Right atrium auricular region (tissue), 2 donors: Measurements from ENCODE around the gene RFX1. TPM values are rescaled to one million over a fixed set of nuclear protein-coding genes. Genes with fewer than 3 reads are reported as not detected.

Experiments used
- DNase-seq: peaks from one replicate; pipeline ENCODE4 v3.0.0-alpha.2; 2019; ENCODE audit warnings: low spot score
- H3K27ac ChIP-seq, 2 donors: fragments of 200-600 bp; sonication (generic); 1 replicate in 1 of 2; 2 replicates in 1 of 2; pipeline ENCODE4 v1.5.1; 2016 to 2019
- H3K27me3 ChIP-seq, 2 donors: fragments of 200-600 bp; sonication (generic); one replicate each; pipeline versions ENCODE4 v1.5.1 to v1.6.0; 2017 to 2019
- H3K36me3 ChIP-seq: fragments of 200-600 bp; sonication (generic); one replicate; pipeline ENCODE4 v1.5.1; 2016
- H3K4me1 ChIP-seq, 2 donors: fragments of 200-600 bp; sonication (generic); one replicate each; pipeline versions ENCODE4 v1.5.1 to v1.6.0; 2017 to 2019
- H3K4me3 ChIP-seq, 2 donors: fragments of 200-600 bp; sonication (generic); 1 replicate in 1 of 2; 2 replicates in 1 of 2; pipeline ENCODE4 v1.5.1; 2017 to 2019; ENCODE audit warnings: mild to moderate bottlenecking in 1 of 2, moderate library complexity in 1 of 2
- H3K9me3 ChIP-seq, 2 donors: fragments of 200-600 bp; sonication (generic); one replicate each; pipeline ENCODE4 v1.5.1; 2019
- CTCF ChIP-seq, 2 donors: fragments of 200-600 bp; sonication (generic); IDR thresholded peaks; one replicate each; pipeline ENCODE4 v1.5.1; 2019; ENCODE audit warnings: antibody characterized with exemption in 2 of 2
- total RNA-seq, 2 donors: library from RNA; depleted of rRNA; stranded (reverse); fragments of >200 nt; gene quantifications; one replicate each; pipeline ENCODE4 v1.1.0, GENCODE V29; 2016

Gene RFX1
- total RNA-seq, 2 donors from 2014 or later: 3.2 to 5.2 TPM

GRCh38 chr19:13990085-13990484, 16.0 kb downstream of the RFX1 start:
- no peak for DNase-seq
- peaks cover 0 to 32% of the 10 kb centered on the region in 2 donors for H3K4me1 ChIP-seq
- no peak for TF ChIP-seq CTCF (IDR thresholded peaks at IDR 0.05)
- no peaks in the 10 kb centered on the region for H3K9me3 ChIP-seq
- no peak overlapping the region for H3K4me3 ChIP-seq
- H3K36me3 ChIP-seq: peaks cover 10% of the 10 kb centered on the region
- no peak overlapping the region for H3K27ac ChIP-seq
- H3K27me3 ChIP-seq: no peaks in the 10 kb centered on the region

GRCh38 chr19:13989487-13989886, 16.6 kb downstream of the RFX1 start:
- no peak overlapping the region for H3K4me3 ChIP-seq
- peaks cover 10% of the 10 kb centered on the region for H3K36me3 ChIP-seq
- DNase-seq: no peak
- H3K4me1 ChIP-seq: peaks cover 0 to 35% of the 10 kb centered on the region in 2 donors
- no peak overlapping the region for H3K27ac ChIP-seq
- TF ChIP-seq CTCF (IDR thresholded peaks at IDR 0.05): no peak
- H3K27me3 ChIP-seq: no peaks in the 10 kb centered on the region
- H3K9me3 ChIP-seq: no peaks in the 10 kb centered on the region

GRCh38 chr19:13987101-13987890, 18.8 kb downstream of the RFX1 start:
- H3K36me3 ChIP-seq: peaks cover 2% of the 10 kb centered on the region
- no peaks in the 10 kb centered on the region for H3K27me3 ChIP-seq
- no peaks in the 10 kb centered on the region for H3K9me3 ChIP-seq
- H3K4me1 ChIP-seq: peaks cover 0 to 43% of the 10 kb centered on the region in 2 donors
- DNase-seq: no peak
- TF ChIP-seq CTCF (IDR thresholded peaks at IDR 0.05): no peak
- H3K27ac ChIP-seq: peak overlapping the region; percentile 84 to 89
- peak overlapping the region in 1 of 2 donors; percentile 3 for H3K4me3 ChIP-seq

- Histone ChIP-seq H3K27me3 (no peaks in the 10 kb centered on the region), H3K36me3 (no peaks in the 10 kb centered on the region), H3K4me1 (peaks cover 0 to 43% of the 10 kb centered on the region in 2 donors), H3K9me3 (no peaks in the 10 kb centered on the region), H3K27ac (peak overlapping the region; percentile 84 to 89), H3K4me3 (peak overlapping the region in 1 of 2 donors; percentile 3)
- peak; percentile 90 for DNase-seq
- TF ChIP-seq CTCF (IDR thresholded peaks at IDR 0.05): no peak
These were observed 19.7 kb downstream of the RFX1 start for GRCh38 chr19:13986348-13986904.

GRCh38 chr19:13985771-13986347, 20.3 kb downstream of the RFX1 start:
- H3K27me3 ChIP-seq: no peaks in the 10 kb centered on the region
- peak overlapping the region in 1 of 2 donors; percentile 3 for H3K4me3 ChIP-seq
- no peaks in the 10 kb centered on the region for H3K36me3 ChIP-seq
- no peak for DNase-seq
- peaks cover 0 to 43% of the 10 kb centered on the region in 2 donors for H3K4me1 ChIP-seq
- H3K9me3 ChIP-seq: no peaks in the 10 kb centered on the region
- TF ChIP-seq CTCF (IDR thresholded peaks at IDR 0.05): no peak
- H3K27ac ChIP-seq: peak overlapping the region; percentile 84 to 89
